ENCODE measurements around the gene TULP4. TPM values are rescaled to one million over a fixed set of nuclear protein-coding genes. Genes with fewer than 3 reads are reported as not detected.

TULP4 gene
- total and polyA plus RNA-seq, 2 of the 8 experiments (the other 6 are each of a cell fraction or from before 2014, with no cell fraction given) = 7.7 to 51.6 TPM

DNA sequence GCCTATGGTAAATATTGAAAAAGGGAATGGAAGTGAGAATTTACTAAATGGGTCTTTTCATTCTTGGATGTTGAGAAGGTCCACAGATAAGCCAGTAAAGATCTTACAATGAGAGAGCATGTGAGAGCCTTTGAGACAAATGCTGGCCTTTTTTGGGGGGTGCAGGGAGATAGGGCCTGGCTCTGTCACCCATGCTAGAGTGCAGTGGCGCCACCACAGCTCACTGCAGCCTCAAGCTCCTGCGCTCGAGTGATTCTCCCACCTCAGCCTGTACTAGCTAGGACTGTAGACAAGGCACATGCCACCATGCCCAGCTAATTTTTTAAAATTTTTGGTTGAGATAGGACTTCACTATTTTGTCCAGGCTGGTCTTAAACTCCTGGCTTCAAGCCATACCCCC is 184.4 kb downstream of the TULP4 start:
- Histone ChIP-seq H2BK15ac (ENCODE audit: low read length) (no peak overlapping the region), H3K14ac (ENCODE audit: insufficient read length) (no peak overlapping the region), H3K27ac (ENCODE audit: low read depth, low read length) (no peak overlapping the region), H4K5ac (ENCODE audit: insufficient read length, low read depth, low read length) (no peak overlapping the region), H4K8ac (ENCODE audit: extremely low read depth, insufficient read depth, low read length) (no peak overlapping the region), H3K4me2 (ENCODE audit: insufficient read depth in 1 of 2, low read depth in 2 of 2, low read length in 2 of 2) (no peak overlapping the region), H3K79me1 (ENCODE audit: low read depth, low read length) (no peaks in the 10 kb centered on the region), H2AK5ac (ENCODE audit: low read depth, low read length) (no peak overlapping the region), H3K23ac (ENCODE audit: insufficient read length) (no peak overlapping the region), H4K20me1 (replicated peaks in 1 of 2; ENCODE audit: control insufficient read depth in 1 of 2, insufficient read depth in 2 of 2, low read length in 2 of 2) (no peaks in the 10 kb centered on the region), H3K9ac (replicated peaks in 1 of 4; ENCODE audit: extremely low read depth in 1 of 4, low read depth in 3 of 4, low read length in 3 of 4) (no peak overlapping the region), H4K91ac (replicated peaks; ENCODE audit: insufficient read length, low read length) (no peak overlapping the region), H2BK120ac (replicated peaks; ENCODE audit: low read depth, low read length) (no peak overlapping the region), H2BK5ac (ENCODE audit: low read depth, low read length) (no peak overlapping the region), H3K56ac (replicated peaks; ENCODE audit: insufficient read length, low read depth, low read length) (no peak overlapping the region), H3K4me1 (replicated peaks in 1 of 4; ENCODE audit: control insufficient read depth in 3 of 4, insufficient read depth in 4 of 4, low read length in 3 of 4) (no peaks in the 10 kb centered on the region), H2BK12ac (ENCODE audit: low read depth, low read length) (no peak overlapping the region), H2AFZ (ENCODE audit: low read length) (no peak overlapping the region), H3K4me3 (ENCODE audit: extremely low read depth in 1 of 4, insufficient read depth in 2 of 4, low read depth in 3 of 4, low read length in 4 of 4) (no peak overlapping the region), H3K18ac (ENCODE audit: extremely low read depth, low read length) (no peak overlapping the region), H3K9me3 (ENCODE audit: insufficient read depth in 2 of 2, low read depth in 1 of 2, low read length in 1 of 2) (no peaks in the 10 kb centered on the region), H3K79me2 (ENCODE audit: control insufficient read depth in 1 of 2, insufficient read depth in 2 of 2, low read length in 2 of 2) (no peaks in the 10 kb centered on the region), H3K23me2 (ENCODE audit: low read depth, low read length) (no peaks in the 10 kb centered on the region), H3K36me3 (ENCODE audit: control insufficient read depth in 2 of 4, insufficient read depth in 4 of 4, low read length in 3 of 4) (peaks cover 0 to 13% (median 7%) of the 10 kb centered on the region in 4 experiments; a peak in 5 of 8 replicates), H2BK20ac (ENCODE audit: low read length) (no peak overlapping the region), H3K4ac (replicated peaks; ENCODE audit: insufficient read length, low read depth, low read length) (no peak overlapping the region), H3K27me3 (replicated peaks in 1 of 4; ENCODE audit: control insufficient read depth in 3 of 4, extremely low read depth in 1 of 4, insufficient read depth in 3 of 4, low read length in 3 of 4) (no peaks in the 10 kb centered on the region)
- 74% methylated on average over 3 of the region's 3 CpGs; no CpG with 5 or more reads in 1 of the 2 experiments for WGBS, 2 experiments (ENCODE audit: extremely low coverage in 1 of 2, insufficient coverage in 1 of 2, insufficient read length in 1 of 2, insufficient replicate concordance in 2 of 2, low coverage in 1 of 2, low lambda C conversion rate in 2 of 2, missing lambda C conversion rate in 1 of 2)
- FAIRE-seq = no peak
- DNase-seq (ENCODE audit: low read depth in 1 of 2, low spot score in 2 of 2) = no peak
- TF ChIP-seq, protein P1, sequence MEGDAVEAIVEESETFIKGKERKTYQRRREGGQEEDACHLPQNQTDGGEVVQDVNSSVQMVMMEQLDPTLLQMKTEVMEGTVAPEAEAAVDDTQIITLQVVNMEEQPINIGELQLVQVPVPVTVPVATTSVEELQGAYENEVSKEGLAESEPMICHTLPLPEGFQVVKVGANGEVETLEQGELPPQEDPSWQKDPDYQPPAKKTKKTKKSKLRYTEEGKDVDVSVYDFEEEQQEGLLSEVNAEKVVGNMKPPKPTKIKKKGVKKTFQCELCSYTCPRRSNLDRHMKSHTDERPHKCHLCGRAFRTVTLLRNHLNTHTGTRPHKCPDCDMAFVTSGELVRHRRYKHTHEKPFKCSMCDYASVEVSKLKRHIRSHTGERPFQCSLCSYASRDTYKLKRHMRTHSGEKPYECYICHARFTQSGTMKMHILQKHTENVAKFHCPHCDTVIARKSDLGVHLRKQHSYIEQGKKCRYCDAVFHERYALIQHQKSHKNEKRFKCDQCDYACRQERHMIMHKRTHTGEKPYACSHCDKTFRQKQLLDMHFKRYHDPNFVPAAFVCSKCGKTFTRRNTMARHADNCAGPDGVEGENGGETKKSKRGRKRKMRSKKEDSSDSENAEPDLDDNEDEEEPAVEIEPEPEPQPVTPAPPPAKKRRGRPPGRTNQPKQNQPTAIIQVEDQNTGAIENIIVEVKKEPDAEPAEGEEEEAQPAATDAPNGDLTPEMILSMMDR (IDR thresholded peaks at IDR 0.05; ENCODE audit: control extremely low read depth in 1 of 3, insufficient read depth in 1 of 3, low read depth in 1 of 3, low read length in 3 of 3) = peak; percentile 42 to 66 (median 66); a peak in 3 of 4 replicates
- TF ChIP-seq CREB1 (IDR thresholded peaks at IDR 0.05) = no peak
- TF ChIP-seq, protein P2, sequence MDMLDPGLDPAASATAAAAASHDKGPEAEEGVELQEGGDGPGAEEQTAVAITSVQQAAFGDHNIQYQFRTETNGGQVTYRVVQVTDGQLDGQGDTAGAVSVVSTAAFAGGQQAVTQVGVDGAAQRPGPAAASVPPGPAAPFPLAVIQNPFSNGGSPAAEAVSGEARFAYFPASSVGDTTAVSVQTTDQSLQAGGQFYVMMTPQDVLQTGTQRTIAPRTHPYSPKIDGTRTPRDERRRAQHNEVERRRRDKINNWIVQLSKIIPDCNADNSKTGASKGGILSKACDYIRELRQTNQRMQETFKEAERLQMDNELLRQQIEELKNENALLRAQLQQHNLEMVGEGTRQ (IDR thresholded peaks at IDR 0.05; ENCODE audit: low read length) = no peak
- peak; percentile 59 to 60 for TF ChIP-seq RAD21 (IDR thresholded peaks at IDR 0.05 in 1 of 2, conservative IDR thresholded peaks at IDR 0.05 in 1 of 2; ENCODE audit: low read depth in 2 of 2, low read length in 2 of 2)
- CTCF ChIA-PET (ENCODE audit: partially characterized antibody) = interaction anchor here (0.5 to 2.4 kb wide), 31 partner anchors 8 to 420 kb away, joined by 3 to 17 read pairs (median 4); no protein-coding TSS in a partner anchor
- POLR2A ChIA-PET (ENCODE audit: partially characterized antibody) = interaction anchor here (0.7 to 1.0 kb wide), 3 partner anchors 13 to 25 kb away, joined by 3 read pairs; no protein-coding TSS in a partner anchor
